D721Med (cell line): ENCODE data around the gene COASY.
"Not testable (repeated sequence)": the region's sequence is repeated elsewhere in the genome, so short reads cannot be mapped to it uniquely, and the experiment has no call there.

Experiments
- DNase-seq: peaks from one replicate; pipeline ENCODE4 v3.0.0; 2011; ENCODE audit warnings: low spot score; ENCODE audit not compliant: insufficient read length
- FAIRE-seq: peaks from 2 replicates; lab custom pipeline; 2011; peaks lifted over from hg19 to GRCh38; lab: Jason Lieb, UNC
- CTCF ChIP-seq: IDR thresholded peaks from 2 replicates; pipeline ENCODE4 v1.5.1; 2012; ENCODE audit warnings: mild to moderate bottlenecking, control low read depth; ENCODE audit not compliant: insufficient read depth; ENCODE audit errors: missing control alignments

COASY gene

GRCh38 chr17:42547698-42548069, 14.3 kb upstream of the COASY start:
- no peak for TF ChIP-seq CTCF
- FAIRE-seq, result no peak
- no peak for DNase-seq

GRCh38 chr17:42548070-42548837, 13.7 kb upstream of the COASY start:
- no peak for FAIRE-seq
- TF ChIP-seq CTCF, result peak; percentile 29
- DNase-seq, result peak; percentile 81

GRCh38 chr17:42548993-42549755, 12.8 kb upstream of the COASY start:
- TF ChIP-seq CTCF, result no peak
- DNase-seq (no peak), FAIRE-seq (peak; percentile 11)

- not testable (repeated sequence) for DNase-seq, FAIRE-seq
Measured at GRCh38 chr17:42552736-42553135, 9.2 kb upstream of the COASY start, which contains the start of gene HSD17B1. HSD17B1 (plus strand) TSS chr17:42552923; CDS start chr17:42552934, 11 bp downstream.

- DNase-seq (no peak), FAIRE-seq (no peak)
- no peak for TF ChIP-seq CTCF
Measured at GRCh38 chr17:42553161-42553818, 8.7 kb upstream of the COASY start.

- FAIRE-seq, result no peak
Measured at GRCh38 chr17:42553866-42554249, 8.1 kb upstream of the COASY start.

More at GRCh38 chr17:42553866-42554249, 8.1 kb upstream of the COASY start:
- DNase-seq, result no peak
- TF ChIP-seq CTCF, result no peak
